ENCODE results near the gene TFG.

Gene TFG

GRCh38 chr3:100700708-100701107 is 8.6 kb upstream of the TFG start:
- no peak for TF ChIP-seq CTCF (conservative IDR thresholded peaks at IDR 0.05; ENCODE audit: low read depth, low read length)
- no peak for DNase-seq (ENCODE audit: low read depth)

GRCh38 chr3:100702082-100702979 is 7.0 kb upstream of the TFG start:
- H3K4me3 ChIP-seq (ENCODE audit: low read length) = no peak overlapping the region
- TF ChIP-seq CTCF (conservative IDR thresholded peaks at IDR 0.05; ENCODE audit: low read depth, low read length) = no peak
- DNase-seq (ENCODE audit: low read depth) = no peak

More at GRCh38 chr3:100700708-100701107, 8.6 kb upstream of the TFG start:
- H3K4me3 ChIP-seq (ENCODE audit: low read length) = no peak overlapping the region

DNA sequence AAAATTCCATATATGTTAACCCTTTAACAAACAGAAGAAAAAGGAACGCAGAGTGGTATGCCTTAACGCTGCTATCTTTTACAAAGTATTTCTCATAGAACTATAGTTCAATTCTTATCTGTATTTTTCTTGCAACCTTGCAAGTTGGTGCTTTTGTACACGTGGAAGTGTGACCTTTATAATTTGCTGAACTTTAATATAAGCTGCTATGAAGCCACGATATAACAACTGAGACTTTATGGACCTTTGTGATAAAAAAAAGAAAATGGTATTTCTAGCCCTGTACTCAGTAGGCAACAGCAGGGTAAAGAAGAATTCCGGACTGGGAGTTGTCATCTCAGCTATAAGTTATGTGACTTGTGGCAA is 6.3 kb upstream of the TFG start:
- DNase-seq (ENCODE audit: low read depth) = no peak
- no peak overlapping the region for H3K4me3 ChIP-seq (ENCODE audit: low read length)
- no peak for TF ChIP-seq CTCF (conservative IDR thresholded peaks at IDR 0.05; ENCODE audit: low read depth, low read length)

GRCh38 chr3:100703865-100704264 is 5.4 kb upstream of the TFG start:
- H3K4me3 ChIP-seq (ENCODE audit: low read length) = no peak overlapping the region
- TF ChIP-seq CTCF (conservative IDR thresholded peaks at IDR 0.05; ENCODE audit: low read depth, low read length) = no peak
- DNase-seq (ENCODE audit: low read depth) = no peak

- no peak overlapping the region for H3K4me3 ChIP-seq (ENCODE audit: low read length)
- TF ChIP-seq CTCF (conservative IDR thresholded peaks at IDR 0.05; ENCODE audit: low read depth, low read length) = no peak
- no peak for DNase-seq (ENCODE audit: low read depth)
These were observed 2.9 kb upstream of the TFG start for GRCh38 chr3:100706365-100706764.

DNA sequence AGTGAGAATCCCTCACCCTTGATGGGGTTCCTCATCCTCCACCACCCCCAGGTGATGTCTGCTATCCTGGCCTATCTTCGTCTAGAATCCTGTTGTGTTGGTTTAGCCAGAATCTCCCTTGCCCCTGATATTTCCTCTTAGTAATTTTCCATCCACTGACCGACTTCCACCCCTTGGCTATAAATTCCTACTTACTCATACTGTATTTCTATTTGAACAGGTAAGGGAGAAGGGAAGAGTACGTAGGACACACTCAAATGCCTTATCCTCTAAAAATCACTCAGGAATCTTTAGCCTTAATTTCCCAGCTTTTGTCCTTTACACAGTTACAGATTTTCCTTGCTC is 678 bp upstream of the TFG start:
- no peak for DNase-seq (ENCODE audit: low read depth)
- peak overlapping the region; percentile 83 for H3K4me3 ChIP-seq (ENCODE audit: low read length)
- no peak for TF ChIP-seq CTCF (conservative IDR thresholded peaks at IDR 0.05; ENCODE audit: low read depth, low read length)

DNA sequence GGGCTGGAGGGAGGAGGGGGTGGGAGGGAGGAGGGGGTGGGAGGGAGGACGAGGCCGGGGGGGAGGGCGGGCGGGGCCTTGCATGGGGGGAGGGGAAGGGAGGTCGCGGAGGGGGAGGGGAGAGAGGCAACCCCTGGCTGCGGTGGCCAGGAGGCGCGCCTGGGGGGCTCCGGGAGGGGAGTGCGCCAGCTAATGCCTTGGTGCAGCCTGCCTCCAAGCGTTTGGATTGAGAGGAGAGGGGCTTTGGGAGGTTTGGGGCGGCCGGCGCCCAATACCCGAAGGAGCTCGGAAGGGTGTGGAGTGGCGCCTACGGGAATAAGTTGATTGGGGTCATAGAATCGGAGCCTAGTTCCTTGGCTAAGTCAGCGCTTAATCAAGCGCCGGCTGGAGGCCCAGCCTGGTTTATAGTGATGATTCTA is 557 bp downstream of the TFG start:
- DNase-seq (ENCODE audit: low read depth) = no peak
- TF ChIP-seq CTCF (conservative IDR thresholded peaks at IDR 0.05; ENCODE audit: low read depth, low read length) = peak; percentile 30
- H3K4me3 ChIP-seq (ENCODE audit: low read length) = peak overlapping the region; percentile 83

Data from retinal pigment epithelial cell (primary cell).